ENCODE results near the gene LRRC74A. TPM values are rescaled to one million over a fixed set of nuclear protein-coding genes. Genes with fewer than 3 reads are reported as not detected.
"Not testable (repeated sequence)": the region's sequence is repeated elsewhere in the genome, so short reads cannot be mapped to it uniquely, and the experiment has no call there.

Gene LRRC74A
- total RNA-seq, 3 donors from 2014 or later (not counting 1 experiment from before 2014, with no cell fraction given): not detected

GRCh38 chr14:76911473-76911872, 85.3 kb downstream of the LRRC74A start:
- intact Hi-C loops (cut with micrococcal nuclease): loop anchor here (10.0 kb wide), 1 partner anchor 53 kb away; no protein-coding TSS in a partner anchor
- no peak overlapping the region for H3K4me3 Mint-ChIP-seq

GRCh38 chr14:76914533-76915081, 88.4 kb downstream of the LRRC74A start:
- not testable (repeated sequence) for H3K27me3 Mint-ChIP-seq (ENCODE audit: low read depth in 2 of 2); H3K36me3 ChIP-seq (ENCODE audit: control insufficient read depth, insufficient read depth, low read length); ATAC-seq; H3K4me3 ChIP-seq (ENCODE audit: low read length); H3K27ac ChIP-seq (ENCODE audit: low read length); H3K36me3 Mint-ChIP-seq; H3K27ac Mint-ChIP-seq; H3K27me3 ChIP-seq (ENCODE audit: control insufficient read depth, insufficient read depth, low read length); H3K9me3 Mint-ChIP-seq; H3K9me3 ChIP-seq (ENCODE audit: control insufficient read depth, insufficient read depth, low read length); DNase-seq; H3K4me3 Mint-ChIP-seq
- WGBS (ENCODE audit: insufficient coverage): 88% methylated on average over 4 of the region's 8 CpGs
- peaks cover 0 to 12% of the 10 kb centered on the region in 2 donors for H3K4me1 Mint-ChIP-seq
- intact Hi-C loops (cut with micrococcal nuclease): loop anchor here (10.0 kb wide), 1 partner anchor 50 kb away; no protein-coding TSS in a partner anchor
- H3K4me1 ChIP-seq (ENCODE audit: control insufficient read depth, insufficient read depth, low read length): peaks cover 23% of the 10 kb centered on the region

More at GRCh38 chr14:76911473-76911872, 85.3 kb downstream of the LRRC74A start:
- Mint-ChIP-seq H3K9me3 (no peaks in the 10 kb centered on the region), H3K27ac (no peak overlapping the region), H3K27me3 (ENCODE audit: low read depth in 2 of 2) (no peaks in the 10 kb centered on the region), H3K36me3 (no peaks in the 10 kb centered on the region), H3K4me1 (peaks cover 8 to 14% of the 10 kb centered on the region in 2 donors)
- DNase-seq: no peak
- TF ChIP-seq CTCF (IDR thresholded peaks at IDR 0.05): no peak
- Histone ChIP-seq H3K9me3 (ENCODE audit: control insufficient read depth, insufficient read depth, low read length) (no peaks in the 10 kb centered on the region), H3K27ac (ENCODE audit: low read length) (no peak overlapping the region), H3K4me1 (ENCODE audit: control insufficient read depth, insufficient read depth, low read length) (peaks cover 22% of the 10 kb centered on the region), H3K27me3 (ENCODE audit: control insufficient read depth, insufficient read depth, low read length) (no peaks in the 10 kb centered on the region), H3K36me3 (ENCODE audit: control insufficient read depth, insufficient read depth, low read length) (no peaks in the 10 kb centered on the region), H3K4me3 (ENCODE audit: low read length) (no peak overlapping the region)
- 61% methylated on average over 1 of the region's 1 CpG for WGBS (ENCODE audit: insufficient coverage)
- no peak for ATAC-seq

- TF ChIP-seq CTCF (IDR thresholded peaks at IDR 0.05): no peak
- Histone ChIP-seq H3K27me3 (ENCODE audit: control insufficient read depth, insufficient read depth, low read length) (no peaks in the 10 kb centered on the region), H3K9me3 (ENCODE audit: control insufficient read depth, insufficient read depth, low read length) (no peaks in the 10 kb centered on the region), H3K27ac (ENCODE audit: low read length) (no peak overlapping the region), H3K4me1 (ENCODE audit: control insufficient read depth, insufficient read depth, low read length) (peaks cover 35% of the 10 kb centered on the region), H3K36me3 (ENCODE audit: control insufficient read depth, insufficient read depth, low read length) (no peaks in the 10 kb centered on the region), H3K4me3 (ENCODE audit: low read length) (no peak overlapping the region)
- Mint-ChIP-seq H3K4me3 (no peak overlapping the region), H3K36me3 (no peaks in the 10 kb centered on the region), H3K27me3 (ENCODE audit: low read depth in 2 of 2) (no peaks in the 10 kb centered on the region), H3K27ac (no peak overlapping the region), H3K4me1 (peaks cover 0 to 20% of the 10 kb centered on the region in 2 donors), H3K9me3 (no peaks in the 10 kb centered on the region)
- DNase-seq: no peak
- no peak for ATAC-seq
- intact Hi-C loops (cut with micrococcal nuclease): loop anchor here (10.0 kb wide), 1 partner anchor 49 kb away; no protein-coding TSS in a partner anchor
- WGBS (ENCODE audit: insufficient coverage): 87% methylated on average over 15 of the region's 15 CpGs
Measured at GRCh38 chr14:76916040-76916715, 90.0 kb downstream of the LRRC74A start.

GRCh38 chr14:76917158-76917596, 91.0 kb downstream of the LRRC74A start:
- Mint-ChIP-seq H3K9me3 (no peaks in the 10 kb centered on the region), H3K36me3 (no peaks in the 10 kb centered on the region), H3K4me1 (peaks cover 0 to 29% of the 10 kb centered on the region in 2 donors), H3K27me3 (ENCODE audit: low read depth in 2 of 2) (no peaks in the 10 kb centered on the region), H3K4me3 (no peak overlapping the region), H3K27ac (no peak overlapping the region)
- no peak for TF ChIP-seq CTCF (IDR thresholded peaks at IDR 0.05)
- Histone ChIP-seq H3K27ac (ENCODE audit: low read length) (no peak overlapping the region), H3K27me3 (ENCODE audit: control insufficient read depth, insufficient read depth, low read length) (no peaks in the 10 kb centered on the region), H3K9me3 (ENCODE audit: control insufficient read depth, insufficient read depth, low read length) (no peaks in the 10 kb centered on the region), H3K4me3 (ENCODE audit: low read length) (no peak overlapping the region), H3K4me1 (ENCODE audit: control insufficient read depth, insufficient read depth, low read length) (peaks cover 35% of the 10 kb centered on the region), H3K36me3 (ENCODE audit: control insufficient read depth, insufficient read depth, low read length) (no peaks in the 10 kb centered on the region)
- intact Hi-C loops (cut with micrococcal nuclease): loop anchor here (10.0 kb wide), 1 partner anchor 48 kb away; no protein-coding TSS in a partner anchor
- WGBS (ENCODE audit: insufficient coverage): 90% methylated on average over 7 of the region's 7 CpGs
- DNase-seq: no peak
- ATAC-seq: no peak
